HG03108 (cell line): ENCODE data around the gene GPR150.

Experiments used
- ATAC-seq: cut with Tn5 transposase; IDR thresholded peaks from one replicate; pipeline ENCODE4 v1.9.1; 2021; ENCODE audit warnings: moderate library complexity; ENCODE audit not compliant: unreplicated experiment

GPR150 gene

GRCh38 chr5:95647886-95648860, 28.3 kb downstream of the GPR150 start:
- ATAC-seq, result no peak

- ATAC-seq, result no peak
These were observed 29.4 kb downstream of the GPR150 start for GRCh38 chr5:95649274-95649673.

- no peak for ATAC-seq
These were observed 30.1 kb downstream of the GPR150 start for GRCh38 chr5:95649842-95650620.

- ATAC-seq, result no peak
These were observed 33.0 kb downstream of the GPR150 start for GRCh38 chr5:95652849-95653248.

GRCh38 chr5:95654196-95654595, 34.3 kb downstream of the GPR150 start:
- no peak for ATAC-seq

- ATAC-seq, result no peak
These were observed 35.7 kb downstream of the GPR150 start for GRCh38 chr5:95655575-95655974.

GRCh38 chr5:95660060-95660459, 40.2 kb downstream of the GPR150 start:
- ATAC-seq, result no peak

GRCh38 chr5:95662946-95663345, 43.1 kb downstream of the GPR150 start:
- ATAC-seq, result no peak

- no peak for ATAC-seq
These were observed 44.4 kb downstream of the GPR150 start for GRCh38 chr5:95664204-95664786.

GRCh38 chr5:95667061-95667618, 47.3 kb downstream of the GPR150 start:
- no peak for ATAC-seq

GRCh38 chr5:95667678-95668077, 47.8 kb downstream of the GPR150 start:
- ATAC-seq, result no peak

GRCh38 chr5:95668216-95668615, 48.3 kb downstream of the GPR150 start:
- no peak for ATAC-seq

- no peak for ATAC-seq
These were observed 48.8 kb downstream of the GPR150 start for GRCh38 chr5:95668728-95669127.

- ATAC-seq, result no peak
These were observed 49.7 kb downstream of the GPR150 start for GRCh38 chr5:95669540-95669939.

GRCh38 chr5:95669985-95670384, 50.1 kb downstream of the GPR150 start:
- no peak for ATAC-seq

- ATAC-seq, result no peak
These were observed 50.7 kb downstream of the GPR150 start for GRCh38 chr5:95670568-95670967.
